Neural progenitor cell (in vitro differentiated cells): ENCODE results near the gene ELFN1. TPM values are rescaled to one million over a fixed set of nuclear protein-coding genes. Genes with fewer than 3 reads are reported as not detected.

Source experiments
- DNase-seq: peaks from one replicate; pipeline ENCODE4 v3.0.0-alpha.2; 2016; ENCODE audit warnings: low spot score
- H2AFZ ChIP-seq: fragments of 200-600 bp; sonication (generic); replicated peaks from 2 replicates; pipeline ENCODE4 v1.6.1; 2016; ENCODE audit warnings: antibody characterized with exemption
- H3F3A ChIP-seq: fragments of 200-600 bp; sonication (generic); 2 replicates; pipeline ENCODE4 v1.6.1; 2016; ENCODE audit warnings: antibody characterized with exemption, low read depth
- H3K27ac ChIP-seq: fragments of 200-600 bp; sonication (generic); 2 replicates; pipeline ENCODE4 v1.5.1; 2016; ENCODE audit warnings: mild to moderate bottlenecking
- H3K27me3 ChIP-seq: fragments of 200-600 bp; sonication (generic); 2 replicates; pipeline ENCODE4 v1.6.1; 2016; ENCODE audit warnings: mild to moderate bottlenecking, moderate library complexity
- H3K36me3 ChIP-seq: fragments of 200-600 bp; sonication (generic); 2 replicates; pipeline ENCODE4 v1.5.1; 2016
- H3K4me1 ChIP-seq: fragments of 200-600 bp; sonication (generic); 2 replicates; pipeline ENCODE4 v1.6.1; 2016; ENCODE audit warnings: mixed run types
- H3K4me2 ChIP-seq: fragments of 200-600 bp; sonication (generic); 2 replicates; pipeline ENCODE4 v1.6.1; 2016
- H3K4me3 ChIP-seq: fragments of 200-600 bp; sonication (generic); 2 replicates; pipeline ENCODE4 v1.5.1; 2016
- H3K79me2 ChIP-seq: fragments of 200-600 bp; sonication (generic); 2 replicates; pipeline ENCODE4 v1.6.1; 2016; ENCODE audit warnings: low read depth
- H3K9ac ChIP-seq: fragments of 200-600 bp; sonication (generic); 2 replicates; pipeline ENCODE4 v1.6.1; 2016
- H3K9me3 ChIP-seq: fragments of 200-600 bp; sonication (generic); 2 replicates; pipeline ENCODE4 v1.5.1; 2016; ENCODE audit warnings: low read depth
- H4K20me1 ChIP-seq: fragments of 200-600 bp; sonication (generic); 2 replicates; pipeline ENCODE4 v1.6.1; 2016; ENCODE audit warnings: low read depth
- H3K27ac Mint-ChIP-seq: 3 replicates; pipeline ENCODE4 v1.8.0; 2021; ENCODE audit warnings: mixed read lengths
- H3K27me3 Mint-ChIP-seq: 2 replicates; pipeline ENCODE4 v1.8.0; 2022; ENCODE audit warnings: low read depth, mild to moderate bottlenecking, inconsistent platforms, moderate library complexity, mixed read lengths; ENCODE audit not compliant: insufficient read depth
- H3K36me3 Mint-ChIP-seq: 3 replicates; pipeline ENCODE4 v1.8.0; 2021; ENCODE audit warnings: mixed read lengths
- H3K4me1 Mint-ChIP-seq: 3 replicates; pipeline ENCODE4 v1.8.0; 2021; ENCODE audit warnings: mixed read lengths
- H3K4me3 Mint-ChIP-seq: 3 replicates; pipeline ENCODE4 v1.8.0; 2021; ENCODE audit warnings: mild to moderate bottlenecking, moderate library complexity, mixed read lengths
- H3K9me3 Mint-ChIP-seq: 3 replicates; pipeline ENCODE4 v1.8.0; 2020; ENCODE audit warnings: mixed read lengths
- CTCF ChIP-seq: fragments of 200-600 bp; sonication (generic); IDR thresholded peaks from 2 replicates; pipeline ENCODE4 v1.5.1; 2017; ENCODE audit warnings: antibody characterized with exemption, mild to moderate bottlenecking
- EZH2 ChIP-seq: fragments of 200-600 bp; sonication (generic); IDR thresholded peaks from 2 replicates; pipeline ENCODE4 v1.6.1; 2017; ENCODE audit warnings: antibody characterized with exemption, mild to moderate bottlenecking, moderate library complexity
- EZH2phosphoT487 ChIP-seq: fragments of 200-600 bp; sonication (generic); IDR thresholded peaks from 2 replicates; pipeline ENCODE4 v1.6.1; 2017; ENCODE audit warnings: antibody characterized with exemption
- total RNA-seq: library from RNA; depleted of rRNA; stranded (reverse); fragments of >200 nt; gene quantifications from 2 replicates; pipeline ENCODE4 v1.2.3, GENCODE V29; 2015; ENCODE audit warnings: low replicate concordance

The ELFN1 gene
- total RNA-seq, 1 donor from 2014 or later = 2.2 TPM

- peaks cover 14% of the 10 kb centered on the region for H3K36me3 Mint-ChIP-seq
Measured at GRCh38 chr7:1729773-1730172, 59.7 kb downstream of the ELFN1 start.

GRCh38 chr7:1732072-1732471 lies 62.0 kb downstream of the ELFN1 start:
- no peak for TF ChIP-seq CTCF
- no peak for TF ChIP-seq EZH2phosphoT487
- TF ChIP-seq EZH2 = no peak
- Mint-ChIP-seq H3K4me3 (no peak overlapping the region), H3K4me1 (peaks cover 10% of the 10 kb centered on the region), H3K27ac (no peak overlapping the region), H3K36me3 (peaks cover 11% of the 10 kb centered on the region), H3K9me3 (peaks cover 11% of the 10 kb centered on the region), H3K27me3 (peaks cover 2% of the 10 kb centered on the region)
- no peaks in the 10 kb centered on the region for H3K79me2 ChIP-seq
- peaks cover 3% of the 10 kb centered on the region for H4K20me1 ChIP-seq
- H3K27me3 ChIP-seq = no peaks in the 10 kb centered on the region
- H3K36me3 ChIP-seq = no peaks in the 10 kb centered on the region
- H3K4me2 ChIP-seq = no peak overlapping the region
- no peak overlapping the region for H3K4me3 ChIP-seq
- no peaks in the 10 kb centered on the region for H3K9me3 ChIP-seq
- H3K4me1 ChIP-seq = no peaks in the 10 kb centered on the region
- no peak overlapping the region for H3K9ac ChIP-seq
- H3K27ac ChIP-seq = no peak overlapping the region
- H2AFZ ChIP-seq = no peak overlapping the region
- no peaks in the 10 kb centered on the region for H3F3A ChIP-seq
- DNase-seq = no peak

More at GRCh38 chr7:1729773-1730172, 59.7 kb downstream of the ELFN1 start:
- peaks cover 5% of the 10 kb centered on the region for H3K4me1 ChIP-seq
- no peaks in the 10 kb centered on the region for H3K9me3 ChIP-seq
- H4K20me1 ChIP-seq = peaks cover 7% of the 10 kb centered on the region
- no peak for TF ChIP-seq EZH2phosphoT487
- no peak overlapping the region for H2AFZ ChIP-seq
- H3K4me2 ChIP-seq = no peak overlapping the region
- Mint-ChIP-seq H3K27me3 (no peaks in the 10 kb centered on the region), H3K9me3 (peaks cover 11% of the 10 kb centered on the region), H3K4me3 (no peak overlapping the region), H3K4me1 (peaks cover 8% of the 10 kb centered on the region), H3K27ac (no peak overlapping the region)
- H3K79me2 ChIP-seq = no peaks in the 10 kb centered on the region
- H3K9ac ChIP-seq = no peak overlapping the region
- no peak overlapping the region for H3K27ac ChIP-seq
- no peaks in the 10 kb centered on the region for H3K27me3 ChIP-seq
- H3K4me3 ChIP-seq = no peak overlapping the region
- H3F3A ChIP-seq = no peaks in the 10 kb centered on the region
- DNase-seq = no peak
- H3K36me3 ChIP-seq = no peaks in the 10 kb centered on the region

GRCh38 chr7:1732645-1733044 lies 62.6 kb downstream of the ELFN1 start:
- H3K9me3 Mint-ChIP-seq = peaks cover 11% of the 10 kb centered on the region
- peaks cover 10% of the 10 kb centered on the region for H3K4me1 Mint-ChIP-seq
- H3K27me3 Mint-ChIP-seq = peaks cover 2% of the 10 kb centered on the region
- no peak overlapping the region for H3K4me3 ChIP-seq
- no peak overlapping the region for H3K4me2 ChIP-seq
- no peak for DNase-seq
- no peaks in the 10 kb centered on the region for H3K9me3 ChIP-seq
- no peaks in the 10 kb centered on the region for H3F3A ChIP-seq
- no peak overlapping the region for H2AFZ ChIP-seq
- H3K27me3 ChIP-seq = no peaks in the 10 kb centered on the region
- H3K36me3 ChIP-seq = no peaks in the 10 kb centered on the region
- peaks cover 11% of the 10 kb centered on the region for H3K36me3 Mint-ChIP-seq
- no peak overlapping the region for H3K9ac ChIP-seq
- H3K79me2 ChIP-seq = no peaks in the 10 kb centered on the region
- no peak overlapping the region for H3K27ac ChIP-seq
- H3K4me3 Mint-ChIP-seq = no peak overlapping the region
- TF ChIP-seq EZH2phosphoT487 = no peak
- TF ChIP-seq EZH2 = no peak
- peaks cover 3% of the 10 kb centered on the region for H4K20me1 ChIP-seq
- no peak overlapping the region for H3K27ac Mint-ChIP-seq
- H3K4me1 ChIP-seq = no peaks in the 10 kb centered on the region

DNA sequence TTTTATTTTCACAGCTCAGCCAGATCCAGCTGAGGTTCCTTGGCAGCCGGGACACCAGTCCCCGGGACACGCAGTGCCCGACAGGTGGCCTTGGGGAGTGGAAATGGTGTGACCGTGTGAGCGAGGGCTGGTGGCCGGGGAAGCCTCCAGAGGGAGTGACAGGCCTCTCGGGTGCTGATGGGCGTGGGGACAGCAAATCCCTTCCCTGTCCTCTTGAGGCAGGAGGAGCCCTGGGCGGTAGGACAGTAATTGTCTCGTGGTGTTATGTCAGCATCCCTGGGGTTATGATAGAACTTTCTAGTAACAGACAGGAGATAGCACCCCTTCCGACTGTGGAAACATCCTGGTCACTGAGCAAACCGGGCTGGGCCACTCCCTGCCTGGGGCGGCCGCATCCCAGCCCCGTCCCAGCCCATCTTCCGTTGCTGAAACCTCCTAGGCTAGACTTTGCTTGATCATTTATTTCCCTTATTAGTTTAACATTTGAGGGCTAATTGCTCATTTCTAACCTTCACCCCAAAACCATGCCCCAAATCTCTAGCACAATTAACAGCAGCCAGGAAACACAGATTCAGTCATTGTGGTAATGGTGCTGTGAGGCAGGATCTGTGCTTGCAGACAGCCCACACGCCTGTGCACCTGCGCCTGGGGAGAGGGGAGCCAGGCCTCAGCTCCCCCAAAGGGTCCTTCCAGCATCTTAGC lies 63.3 kb downstream of the ELFN1 start:
- peaks cover 10% of the 10 kb centered on the region for H3K9me3 Mint-ChIP-seq
- DNase-seq = no peak
- no peak overlapping the region for H3K4me2 ChIP-seq
- TF ChIP-seq EZH2phosphoT487 = no peak
- TF ChIP-seq CTCF = no peak
- no peak for TF ChIP-seq EZH2
- H3K36me3 Mint-ChIP-seq = peaks cover 9% of the 10 kb centered on the region
- no peaks in the 10 kb centered on the region for H3K36me3 ChIP-seq
- H3K4me3 Mint-ChIP-seq = no peak overlapping the region
- H3K4me3 ChIP-seq = no peak overlapping the region
- H2AFZ ChIP-seq = no peak overlapping the region
- H3K27ac Mint-ChIP-seq = no peak overlapping the region
- no peaks in the 10 kb centered on the region for H3F3A ChIP-seq
- peaks cover 2% of the 10 kb centered on the region for H3K27me3 Mint-ChIP-seq
- peaks cover 13% of the 10 kb centered on the region for H3K4me1 Mint-ChIP-seq
- H3K79me2 ChIP-seq = no peaks in the 10 kb centered on the region
- no peak overlapping the region for H3K27ac ChIP-seq
- H4K20me1 ChIP-seq = peaks cover 3% of the 10 kb centered on the region
- no peaks in the 10 kb centered on the region for H3K9me3 ChIP-seq
- no peak overlapping the region for H3K9ac ChIP-seq
- no peaks in the 10 kb centered on the region for H3K27me3 ChIP-seq
- no peaks in the 10 kb centered on the region for H3K4me1 ChIP-seq
